ENCODE data around the gene LASP1.

DNA sequence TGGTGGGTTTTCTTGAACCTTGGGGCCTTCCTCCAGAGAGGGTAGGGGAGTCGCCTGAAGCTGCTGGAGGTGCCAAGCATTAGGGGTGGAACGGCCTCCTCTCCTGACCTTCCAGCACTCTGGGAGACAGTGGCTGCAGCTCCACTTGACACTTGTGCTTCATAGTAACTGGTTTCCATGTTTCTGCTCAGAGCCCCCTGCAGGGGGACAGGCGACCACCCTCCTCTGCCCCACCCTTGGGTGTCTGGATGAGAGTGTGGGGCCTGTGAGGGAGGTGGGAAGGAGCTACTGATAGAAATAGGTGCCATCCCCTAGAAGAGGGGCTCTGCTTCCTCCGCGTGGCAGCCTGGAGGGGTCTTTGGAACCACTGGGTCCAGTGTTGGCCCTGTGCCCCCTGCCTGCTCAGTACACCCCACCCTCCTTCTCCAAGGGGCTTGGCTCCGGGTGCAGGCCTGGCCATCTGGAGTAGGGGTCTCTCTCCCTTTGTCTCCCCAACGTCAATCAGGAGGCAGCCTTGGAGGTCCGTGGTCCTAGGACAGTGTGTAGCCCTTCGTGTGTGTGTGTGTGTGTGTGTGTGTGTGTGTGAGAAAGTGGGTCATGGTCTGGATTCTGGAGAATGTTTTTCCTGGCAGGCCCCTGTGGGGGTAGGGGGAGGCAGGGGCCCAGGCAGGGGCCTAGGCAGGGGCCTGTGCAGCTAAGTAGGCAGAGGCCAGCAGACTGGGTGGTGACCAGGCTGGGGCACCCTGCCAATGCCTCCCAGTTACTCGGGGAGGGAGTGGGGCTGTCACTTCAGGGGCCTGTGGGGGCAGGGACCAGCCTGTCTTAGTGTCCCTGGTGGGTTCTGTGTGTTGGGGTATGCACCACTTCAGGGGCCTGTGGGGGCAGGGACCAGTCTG, 4.9 kb downstream of the LASP1 start:
- no peak for TF ChIP-seq FOXM1 (IDR thresholded peaks at IDR 0.05; ENCODE audit: borderline replicate concordance, low read depth)
- TF ChIP-seq TCF12 (IDR thresholded peaks at IDR 0.05; ENCODE audit: low read depth): no peak
- no peak for TF ChIP-seq NFIC (IDR thresholded peaks at IDR 0.05)
- TF ChIP-seq, protein P1, sequence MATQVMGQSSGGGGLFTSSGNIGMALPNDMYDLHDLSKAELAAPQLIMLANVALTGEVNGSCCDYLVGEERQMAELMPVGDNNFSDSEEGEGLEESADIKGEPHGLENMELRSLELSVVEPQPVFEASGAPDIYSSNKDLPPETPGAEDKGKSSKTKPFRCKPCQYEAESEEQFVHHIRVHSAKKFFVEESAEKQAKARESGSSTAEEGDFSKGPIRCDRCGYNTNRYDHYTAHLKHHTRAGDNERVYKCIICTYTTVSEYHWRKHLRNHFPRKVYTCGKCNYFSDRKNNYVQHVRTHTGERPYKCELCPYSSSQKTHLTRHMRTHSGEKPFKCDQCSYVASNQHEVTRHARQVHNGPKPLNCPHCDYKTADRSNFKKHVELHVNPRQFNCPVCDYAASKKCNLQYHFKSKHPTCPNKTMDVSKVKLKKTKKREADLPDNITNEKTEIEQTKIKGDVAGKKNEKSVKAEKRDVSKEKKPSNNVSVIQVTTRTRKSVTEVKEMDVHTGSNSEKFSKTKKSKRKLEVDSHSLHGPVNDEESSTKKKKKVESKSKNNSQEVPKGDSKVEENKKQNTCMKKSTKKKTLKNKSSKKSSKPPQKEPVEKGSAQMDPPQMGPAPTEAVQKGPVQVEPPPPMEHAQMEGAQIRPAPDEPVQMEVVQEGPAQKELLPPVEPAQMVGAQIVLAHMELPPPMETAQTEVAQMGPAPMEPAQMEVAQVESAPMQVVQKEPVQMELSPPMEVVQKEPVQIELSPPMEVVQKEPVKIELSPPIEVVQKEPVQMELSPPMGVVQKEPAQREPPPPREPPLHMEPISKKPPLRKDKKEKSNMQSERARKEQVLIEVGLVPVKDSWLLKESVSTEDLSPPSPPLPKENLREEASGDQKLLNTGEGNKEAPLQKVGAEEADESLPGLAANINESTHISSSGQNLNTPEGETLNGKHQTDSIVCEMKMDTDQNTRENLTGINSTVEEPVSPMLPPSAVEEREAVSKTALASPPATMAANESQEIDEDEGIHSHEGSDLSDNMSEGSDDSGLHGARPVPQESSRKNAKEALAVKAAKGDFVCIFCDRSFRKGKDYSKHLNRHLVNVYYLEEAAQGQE (IDR thresholded peaks at IDR 0.05; ENCODE audit: low read depth): no peak
- TF ChIP-seq, protein P2, sequence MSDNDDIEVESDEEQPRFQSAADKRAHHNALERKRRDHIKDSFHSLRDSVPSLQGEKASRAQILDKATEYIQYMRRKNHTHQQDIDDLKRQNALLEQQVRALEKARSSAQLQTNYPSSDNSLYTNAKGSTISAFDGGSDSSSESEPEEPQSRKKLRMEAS (IDR thresholded peaks at IDR 0.05): no peak
- TF ChIP-seq RAD21 (IDR thresholded peaks at IDR 0.05; ENCODE audit: low read depth): no peak
- TF ChIP-seq YY1 (IDR thresholded peaks at IDR 0.05; ENCODE audit: low read depth): no peak
- no peak for TF ChIP-seq EP300 (IDR thresholded peaks at IDR 0.05; ENCODE audit: borderline replicate concordance)
